Activated CD8-positive, alpha-beta memory T cell treated with anti-CD3 and anti-CD28 coated beads, Interleukin-2, amount 10 ng/mL, durations not matched to agents 7 days and 5 days (primary cell): ENCODE data around the gene ETS1. TPM values are rescaled to one million over a fixed set of nuclear protein-coding genes. Genes with fewer than 3 reads are reported as not detected.

ENCODE experiments used
- ATAC-seq: fragments of 150-1000 bp; cut with Tn5 transposase; one replicate; pipeline ENCODE4 v1.10.0; 2021; ENCODE audit warnings: moderate library complexity
- CTCF ChIA-PET: fragments of 350-600 bp; sonication (Branson Sonifier 250); formaldehyde crosslinking; loops from one replicate; lab custom pipeline; 2021; ENCODE audit warnings: antibody characterized with exemption; lab: Charles Lee
- DNase-seq: peaks from one replicate; pipeline ENCODE4 v3.0.0-alpha.2; 2020
- H3K27ac Mint-ChIP-seq: one replicate; pipeline ENCODE4 v1.8.0; 2021; ENCODE audit warnings: mild to moderate bottlenecking, mixed read lengths
- H3K27me3 Mint-ChIP-seq: one replicate; pipeline ENCODE4 v1.8.0; 2021; ENCODE audit warnings: mixed read lengths
- H3K36me3 Mint-ChIP-seq: one replicate; pipeline ENCODE4 v1.8.0; 2021; ENCODE audit warnings: mild to moderate bottlenecking, mixed read lengths
- H3K4me1 Mint-ChIP-seq: one replicate; pipeline ENCODE4 v1.8.0; 2021; ENCODE audit warnings: mixed read lengths
- H3K4me3 Mint-ChIP-seq: one replicate; pipeline ENCODE4 v1.8.0; 2021; ENCODE audit warnings: mild to moderate bottlenecking, moderate library complexity, mixed read lengths
- H3K9me3 Mint-ChIP-seq: one replicate; pipeline ENCODE4 v1.8.0; 2022; ENCODE audit warnings: low read depth, mixed read lengths
- total RNA-seq, 2 experiments: library from RNA; stranded (reverse); gene quantifications; one replicate each; pipeline ENCODE4 v1.2.3, GENCODE V29; 2021

Gene ETS1
- total RNA-seq, 2 experiments from 2014 or later = 408 to 671 TPM

- H3K27ac Mint-ChIP-seq = no peak overlapping the region
- peaks cover 22% of the 10 kb centered on the region for H3K4me1 Mint-ChIP-seq
- no peaks in the 10 kb centered on the region for H3K9me3 Mint-ChIP-seq
- H3K4me3 Mint-ChIP-seq = no peak overlapping the region
- no peak for ATAC-seq
- CTCF ChIA-PET = interaction anchor here (1.6 to 1.8 kb wide), 3 partner anchors 10 to 90 kb away, joined by 3 to 4 read pairs (median 4); no protein-coding TSS in a partner anchor
- no peaks in the 10 kb centered on the region for H3K36me3 Mint-ChIP-seq
- H3K27me3 Mint-ChIP-seq = no peaks in the 10 kb centered on the region
- peak; percentile 34 for DNase-seq
Measured at GRCh38 chr11:128613300-128613995, 26.1 kb upstream of the ETS1 start.

GRCh38 chr11:128610721-128611617 lies 23.6 kb upstream of the ETS1 start:
- DNase-seq = peak; percentile 74
- H3K36me3 Mint-ChIP-seq = no peaks in the 10 kb centered on the region
- H3K4me3 Mint-ChIP-seq = peak overlapping the region; percentile 45
- peak; percentile 96 for ATAC-seq
- H3K27me3 Mint-ChIP-seq = no peaks in the 10 kb centered on the region
- H3K27ac Mint-ChIP-seq = peak overlapping the region; percentile 80
- CTCF ChIA-PET = interaction anchor here (1.0 to 1.8 kb wide), 10 partner anchors 9 to 88 kb away, joined by 3 to 6 read pairs (median 3); no protein-coding TSS in a partner anchor
- H3K4me1 Mint-ChIP-seq = peaks cover 22% of the 10 kb centered on the region
- H3K9me3 Mint-ChIP-seq = no peaks in the 10 kb centered on the region

GRCh38 chr11:128609785-128610184 lies 22.4 kb upstream of the ETS1 start:
- H3K27ac Mint-ChIP-seq = peak overlapping the region; percentile 55
- no peaks in the 10 kb centered on the region for H3K9me3 Mint-ChIP-seq
- H3K27me3 Mint-ChIP-seq = no peaks in the 10 kb centered on the region
- DNase-seq (peak; percentile 11), ATAC-seq (no peak)
- H3K36me3 Mint-ChIP-seq = no peaks in the 10 kb centered on the region
- peaks cover 22% of the 10 kb centered on the region for H3K4me1 Mint-ChIP-seq
- CTCF ChIA-PET = interaction anchor here (0.6 to 1.5 kb wide), 3 partner anchors 15 to 87 kb away, joined by 3 to 4 read pairs (median 3); no protein-coding TSS in a partner anchor
- H3K4me3 Mint-ChIP-seq = no peak overlapping the region

- Mint-ChIP-seq H3K9me3 (no peaks in the 10 kb centered on the region), H3K4me3 (no peak overlapping the region), H3K27ac (no peak overlapping the region), H3K27me3 (no peaks in the 10 kb centered on the region), H3K36me3 (no peaks in the 10 kb centered on the region), H3K4me1 (peaks cover 24% of the 10 kb centered on the region)
- ATAC-seq = no peak
- CTCF ChIA-PET = interaction anchor here (1.2 to 2.1 kb wide), 4 partner anchors 10 to 436 kb away, joined by 3 to 7 read pairs (median 5); no protein-coding TSS in a partner anchor
- peak; percentile 34 for DNase-seq
Measured at GRCh38 chr11:128608746-128609407, 21.5 kb upstream of the ETS1 start.

- peaks cover 25% of the 10 kb centered on the region for H3K4me1 Mint-ChIP-seq
- no peak overlapping the region for H3K4me3 Mint-ChIP-seq
- ATAC-seq (no peak), DNase-seq (peak; percentile 27)
- no peaks in the 10 kb centered on the region for H3K36me3 Mint-ChIP-seq
- H3K9me3 Mint-ChIP-seq = no peaks in the 10 kb centered on the region
- H3K27me3 Mint-ChIP-seq = no peaks in the 10 kb centered on the region
- H3K27ac Mint-ChIP-seq = no peak overlapping the region
- CTCF ChIA-PET = interaction anchor here (1.2 to 2.1 kb wide), 4 partner anchors 9 to 435 kb away, joined by 3 to 7 read pairs (median 4); no protein-coding TSS in a partner anchor
Measured at GRCh38 chr11:128607819-128608218, 20.5 kb upstream of the ETS1 start.

- DNase-seq = peak; percentile 9
- no peak overlapping the region for H3K4me3 Mint-ChIP-seq
- no peaks in the 10 kb centered on the region for H3K27me3 Mint-ChIP-seq
- H3K9me3 Mint-ChIP-seq = no peaks in the 10 kb centered on the region
- CTCF ChIA-PET = interaction anchor here (1.2 to 3.2 kb wide), 3 partner anchors 26 to 79 kb away, joined by 3 to 14 read pairs (median 4); no protein-coding TSS in a partner anchor
- no peaks in the 10 kb centered on the region for H3K36me3 Mint-ChIP-seq
- no peak for ATAC-seq
- H3K4me1 Mint-ChIP-seq = peaks cover 10% of the 10 kb centered on the region
- H3K27ac Mint-ChIP-seq = no peak overlapping the region
Measured at GRCh38 chr11:128604723-128605122, 17.4 kb upstream of the ETS1 start.

- H3K36me3 Mint-ChIP-seq = no peaks in the 10 kb centered on the region
- no peak for ATAC-seq
- no peak overlapping the region for H3K4me3 Mint-ChIP-seq
- H3K9me3 Mint-ChIP-seq = no peaks in the 10 kb centered on the region
- no peak overlapping the region for H3K27ac Mint-ChIP-seq
- H3K4me1 Mint-ChIP-seq = peaks cover 8% of the 10 kb centered on the region
- no peaks in the 10 kb centered on the region for H3K27me3 Mint-ChIP-seq
- CTCF ChIA-PET = interaction anchor here (0.9 to 3.2 kb wide), 6 partner anchors 9 to 446 kb away, joined by 3 to 14 read pairs (median 4); no protein-coding TSS in a partner anchor
- DNase-seq = peak; percentile 33
Measured at GRCh38 chr11:128603752-128604414, 16.5 kb upstream of the ETS1 start.

- ATAC-seq = no peak
- H3K4me1 Mint-ChIP-seq = peaks cover 8% of the 10 kb centered on the region
- no peaks in the 10 kb centered on the region for H3K9me3 Mint-ChIP-seq
- DNase-seq = peak; percentile 11
- CTCF ChIA-PET = interaction anchor here (0.9 to 3.2 kb wide), 3 partner anchors 10 to 446 kb away, joined by 3 to 14 read pairs (median 4); no protein-coding TSS in a partner anchor
- no peaks in the 10 kb centered on the region for H3K27me3 Mint-ChIP-seq
- H3K27ac Mint-ChIP-seq = no peak overlapping the region
- no peaks in the 10 kb centered on the region for H3K36me3 Mint-ChIP-seq
- no peak overlapping the region for H3K4me3 Mint-ChIP-seq
Measured at GRCh38 chr11:128603003-128603696, 15.8 kb upstream of the ETS1 start.

GRCh38 chr11:128599729-128600128 lies 12.4 kb upstream of the ETS1 start:
- H3K27ac Mint-ChIP-seq = no peak overlapping the region

GRCh38 chr11:128598506-128599150 lies 11.3 kb upstream of the ETS1 start:
- no peaks in the 10 kb centered on the region for H3K9me3 Mint-ChIP-seq
- ATAC-seq (no peak), DNase-seq (no peak)
- peaks cover 4% of the 10 kb centered on the region for H3K27me3 Mint-ChIP-seq
- H3K36me3 Mint-ChIP-seq = no peaks in the 10 kb centered on the region
- CTCF ChIA-PET = interaction anchor here (1.2 to 2.7 kb wide), 2 partner anchors 10 to 31 kb away, joined by 3 to 8 read pairs; no protein-coding TSS in a partner anchor
- H3K27ac Mint-ChIP-seq = no peak overlapping the region
- no peak overlapping the region for H3K4me3 Mint-ChIP-seq
- peaks cover 5% of the 10 kb centered on the region for H3K4me1 Mint-ChIP-seq

More at GRCh38 chr11:128599729-128600128, 12.4 kb upstream of the ETS1 start:
- DNase-seq (no peak), ATAC-seq (no peak)
- H3K4me3 Mint-ChIP-seq = no peak overlapping the region
- no peaks in the 10 kb centered on the region for H3K9me3 Mint-ChIP-seq
- peaks cover 8% of the 10 kb centered on the region for H3K4me1 Mint-ChIP-seq
- peaks cover 2% of the 10 kb centered on the region for H3K27me3 Mint-ChIP-seq
- CTCF ChIA-PET = interaction anchor here (1.1 to 2.7 kb wide), 3 partner anchors 9 to 44 kb away, joined by 3 to 8 read pairs (median 3); no protein-coding TSS in a partner anchor
- no peaks in the 10 kb centered on the region for H3K36me3 Mint-ChIP-seq

GRCh38 chr11:128598096-128598495 lies 10.7 kb upstream of the ETS1 start:
- Mint-ChIP-seq H3K4me3 (no peak overlapping the region), H3K27ac (no peak overlapping the region), H3K36me3 (no peaks in the 10 kb centered on the region), H3K27me3 (peaks cover 4% of the 10 kb centered on the region), H3K4me1 (peaks cover 5% of the 10 kb centered on the region), H3K9me3 (no peaks in the 10 kb centered on the region)
- CTCF ChIA-PET = interaction anchor here (2.7 kb wide), 1 partner anchor 32 kb away, joined by 8 read pairs; no protein-coding TSS in a partner anchor
- no peak for ATAC-seq
- DNase-seq = peak; percentile 1
